HL-60 (cell line): ENCODE data around the gene POMT2.

Experiments
- DNase-seq, 2 experiments: peaks; one replicate each; pipeline ENCODE4 v3.0.0-alpha.2; 2010 to 2020; ENCODE audit warnings: low read depth in 1 of 2, low spot score in 1 of 2
- H3K27ac ChIP-seq: fragments of 250-450 bp; sonication (Bioruptor Pico); replicated peaks from 2 replicates; pipeline ENCODE4 v1.5.1; 2020; ENCODE audit warnings: mild to moderate bottlenecking, moderate library complexity
- H3K27me3 ChIP-seq: fragments of 250-450 bp; sonication (Bioruptor Pico); 2 replicates; pipeline ENCODE4 v1.5.1; 2021; ENCODE audit warnings: mild to moderate bottlenecking, moderate library complexity; ENCODE audit not compliant: insufficient read depth, poor library complexity, severe bottlenecking
- H3K4me3 ChIP-seq: replicated peaks from 2 replicates; pipeline ENCODE4 v1.5.1; 2011; ENCODE audit warnings: mild to moderate bottlenecking, control low read depth, low read length; ENCODE audit not compliant: insufficient read depth
- CTCF ChIP-seq: IDR thresholded peaks from one replicate; pipeline ENCODE4 v1.5.1; 2011; ENCODE audit warnings: low read length, control low read depth, inconsistent platforms; ENCODE audit not compliant: insufficient read depth
- GABPA ChIP-seq: IDR thresholded peaks from 2 replicates; pipeline ENCODE4 v1.6.1; 2012; ENCODE audit warnings: low read depth
- POLR2AphosphoS5 ChIP-seq: IDR thresholded peaks from 2 replicates; pipeline ENCODE4 v1.6.1; 2012; ENCODE audit warnings: low read depth
- REST ChIP-seq: IDR thresholded peaks from 2 replicates; pipeline ENCODE4 v1.6.1; 2012; ENCODE audit warnings: low read depth; ENCODE audit not compliant: insufficient replicate concordance
- SPI1 ChIP-seq: IDR thresholded peaks from 2 replicates; pipeline ENCODE4 v1.6.1; 2012; ENCODE audit warnings: low read depth, mild to moderate bottlenecking, borderline replicate concordance

POMT2 gene

GRCh38 chr14:77344377-77344996 lies 23.8 kb upstream of the POMT2 start:
- TF ChIP-seq GABPA (no peak), SPI1 (no peak), REST (no peak), CTCF (no peak), POLR2AphosphoS5 (no peak)
- H3K4me3 ChIP-seq: no peak overlapping the region
- H3K27ac ChIP-seq: no peak overlapping the region
- H3K27me3 ChIP-seq: no peaks in the 10 kb centered on the region
- DNase-seq: no peak

- no peak for DNase-seq
Measured at GRCh38 chr14:77343662-77344061, 23.0 kb upstream of the POMT2 start.

More at GRCh38 chr14:77343662-77344061, 23.0 kb upstream of the POMT2 start:
- H3K27ac ChIP-seq: no peak overlapping the region
- no peak overlapping the region for H3K4me3 ChIP-seq
- TF ChIP-seq CTCF (no peak), POLR2AphosphoS5 (no peak), SPI1 (no peak), REST (no peak), GABPA (no peak)
- H3K27me3 ChIP-seq: no peaks in the 10 kb centered on the region
